Progenitor cell of endocrine pancreas (in vitro differentiated cells): ENCODE measurements around the gene EML6. TPM values are rescaled to one million over a fixed set of nuclear protein-coding genes. Genes with fewer than 3 reads are reported as not detected.
A peak's percentile ranks its signal among the peaks of the same experiment; 100 is the strongest.

Experiments
- DNase-seq: peaks from one replicate; pipeline ENCODE4 v3.0.0; 2021; ENCODE audit warnings: low spot score; ENCODE audit not compliant: unreplicated experiment
- H3K27ac Mint-ChIP-seq: 2 replicates; pipeline ENCODE4 v1.8.0; 2021; ENCODE audit warnings: mild to moderate bottlenecking, moderate library complexity, mixed read lengths
- H3K27me3 Mint-ChIP-seq: 2 replicates; pipeline ENCODE4 v1.8.0; 2021; ENCODE audit warnings: mixed read lengths
- H3K36me3 Mint-ChIP-seq: 2 replicates; pipeline ENCODE4 v1.8.0; 2022; ENCODE audit warnings: mixed read lengths; ENCODE audit not compliant: insufficient read depth
- H3K4me1 Mint-ChIP-seq: 2 replicates; pipeline ENCODE4 v1.8.0; 2021; ENCODE audit warnings: low read depth, mixed read lengths
- H3K4me3 Mint-ChIP-seq: 2 replicates; pipeline ENCODE4 v1.8.0; 2021; ENCODE audit warnings: low read depth, mild to moderate bottlenecking, moderate library complexity, mixed read lengths
- H3K9me3 Mint-ChIP-seq: 2 replicates; pipeline ENCODE4 v1.8.0; 2021; ENCODE audit warnings: low read depth, mixed read lengths
- total RNA-seq: library from RNA; stranded (reverse); gene quantifications from 2 replicates; pipeline ENCODE4 v1.2.1, GENCODE V29; 2021
- TF ChIP-seq, protein P1 (sequence below): fragments of 200-600 bp; sonication (generic); IDR thresholded peaks from one replicate; pipeline ENCODE4 v1.5.0; 2021; ENCODE audit warnings: antibody characterized with exemption, mild to moderate bottlenecking; ENCODE audit not compliant: unreplicated experiment

The EML6 gene
- total RNA-seq, 1 donor from 2014 or later = 2.6 TPM

DNA sequence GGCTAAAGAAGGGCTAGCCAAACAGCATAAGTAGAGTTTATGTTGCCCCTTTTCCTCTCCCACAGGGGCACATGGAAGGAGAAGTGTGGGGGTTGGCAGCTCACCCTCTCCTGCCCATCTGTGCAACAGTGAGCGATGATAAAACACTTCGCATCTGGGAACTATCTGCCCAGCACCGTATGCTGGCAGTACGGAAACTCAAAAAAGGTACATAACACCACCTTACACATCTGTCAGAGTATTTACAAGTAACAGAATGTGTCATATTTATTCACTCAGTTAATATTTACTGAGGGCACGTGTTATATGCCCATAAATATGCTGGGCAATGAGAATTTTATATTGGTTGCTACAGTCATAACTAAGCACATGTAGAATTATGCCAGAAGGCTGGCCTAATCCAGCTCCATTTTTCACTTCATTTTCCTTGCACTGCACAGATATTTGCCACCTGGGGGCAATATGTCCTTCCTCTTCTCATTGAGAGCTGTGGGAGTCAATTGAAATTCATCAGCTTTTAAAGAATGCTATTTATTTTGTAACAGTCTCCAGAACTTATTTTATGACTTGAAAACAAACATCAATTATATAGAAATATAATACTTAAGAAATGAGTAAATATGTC is 176.2 kb downstream of the EML6 start:
- TF ChIP-seq, protein P1, sequence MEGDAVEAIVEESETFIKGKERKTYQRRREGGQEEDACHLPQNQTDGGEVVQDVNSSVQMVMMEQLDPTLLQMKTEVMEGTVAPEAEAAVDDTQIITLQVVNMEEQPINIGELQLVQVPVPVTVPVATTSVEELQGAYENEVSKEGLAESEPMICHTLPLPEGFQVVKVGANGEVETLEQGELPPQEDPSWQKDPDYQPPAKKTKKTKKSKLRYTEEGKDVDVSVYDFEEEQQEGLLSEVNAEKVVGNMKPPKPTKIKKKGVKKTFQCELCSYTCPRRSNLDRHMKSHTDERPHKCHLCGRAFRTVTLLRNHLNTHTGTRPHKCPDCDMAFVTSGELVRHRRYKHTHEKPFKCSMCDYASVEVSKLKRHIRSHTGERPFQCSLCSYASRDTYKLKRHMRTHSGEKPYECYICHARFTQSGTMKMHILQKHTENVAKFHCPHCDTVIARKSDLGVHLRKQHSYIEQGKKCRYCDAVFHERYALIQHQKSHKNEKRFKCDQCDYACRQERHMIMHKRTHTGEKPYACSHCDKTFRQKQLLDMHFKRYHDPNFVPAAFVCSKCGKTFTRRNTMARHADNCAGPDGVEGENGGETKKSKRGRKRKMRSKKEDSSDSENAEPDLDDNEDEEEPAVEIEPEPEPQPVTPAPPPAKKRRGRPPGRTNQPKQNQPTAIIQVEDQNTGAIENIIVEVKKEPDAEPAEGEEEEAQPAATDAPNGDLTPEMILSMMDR = peak; percentile 61
- H3K4me3 Mint-ChIP-seq = no peak overlapping the region
- no peaks in the 10 kb centered on the region for H3K9me3 Mint-ChIP-seq
- H3K36me3 Mint-ChIP-seq = no peaks in the 10 kb centered on the region
- peaks cover 5% of the 10 kb centered on the region for H3K4me1 Mint-ChIP-seq
- DNase-seq = no peak
- H3K27me3 Mint-ChIP-seq = no peaks in the 10 kb centered on the region
- no peak overlapping the region for H3K27ac Mint-ChIP-seq

DNA sequence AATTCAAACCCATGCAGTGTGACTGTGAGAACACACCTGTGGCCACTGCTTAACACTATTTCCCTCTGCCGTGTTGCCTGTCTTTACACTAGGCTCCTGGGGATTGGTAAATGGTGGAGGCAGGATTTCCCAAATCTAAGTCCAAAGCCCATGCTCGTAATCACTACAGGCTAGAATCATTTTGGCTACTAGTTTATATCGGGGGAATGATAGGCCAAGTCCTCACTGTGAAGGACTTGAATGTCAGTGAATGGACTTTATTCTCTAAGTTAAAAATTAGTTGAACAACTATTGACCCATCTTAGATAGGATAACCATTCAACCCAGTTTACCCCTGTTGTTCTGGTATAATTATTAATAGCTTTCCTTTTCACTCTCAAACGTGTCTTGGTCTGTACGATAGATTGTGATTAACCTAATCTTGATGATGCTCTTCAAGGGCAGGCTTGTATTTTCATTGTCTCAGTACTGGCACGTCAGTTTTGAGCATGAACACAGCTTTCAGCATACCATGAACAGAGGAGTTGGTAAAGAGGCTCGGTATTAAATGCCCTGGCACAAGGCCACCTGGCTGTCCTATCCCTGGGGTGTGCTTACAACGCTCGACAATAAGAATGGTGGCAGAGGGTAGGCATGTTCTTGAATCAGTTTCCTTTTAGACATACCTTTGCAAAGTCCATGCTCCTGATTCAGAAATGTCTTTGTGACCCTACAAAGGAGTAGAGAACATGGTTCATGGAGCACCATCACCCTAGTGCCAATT is 177.9 kb downstream of the EML6 start:
- Mint-ChIP-seq H3K27ac (no peak overlapping the region), H3K27me3 (no peaks in the 10 kb centered on the region), H3K36me3 (no peaks in the 10 kb centered on the region), H3K4me3 (no peak overlapping the region), H3K9me3 (no peaks in the 10 kb centered on the region), H3K4me1 (peaks cover 5% of the 10 kb centered on the region)
- no peak for DNase-seq
- TF ChIP-seq, protein P1 = no peak

DNA sequence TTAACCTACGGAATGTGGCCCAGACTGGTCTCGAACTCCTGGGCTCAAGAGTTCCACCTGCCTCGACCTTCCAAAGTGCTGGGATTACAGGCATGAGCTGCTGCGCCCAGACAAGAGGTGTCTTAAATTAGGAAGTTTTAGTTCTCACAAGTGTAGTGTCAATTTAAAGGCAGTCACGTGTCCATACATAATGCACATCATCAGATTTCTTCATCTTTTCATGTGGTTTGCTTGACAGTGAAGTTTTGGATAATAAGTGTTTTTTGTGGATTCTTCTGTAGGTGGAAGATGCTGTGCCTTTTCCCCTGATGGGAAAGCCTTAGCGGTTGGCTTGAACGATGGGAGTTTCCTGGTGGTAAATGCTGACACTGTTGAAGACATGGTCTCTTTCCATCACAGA is 179.3 kb downstream of the EML6 start:
- Mint-ChIP-seq H3K9me3 (no peaks in the 10 kb centered on the region), H3K4me3 (no peak overlapping the region), H3K4me1 (peaks cover 5% of the 10 kb centered on the region), H3K27ac (no peak overlapping the region), H3K36me3 (no peaks in the 10 kb centered on the region), H3K27me3 (no peaks in the 10 kb centered on the region)
- DNase-seq = no peak
- TF ChIP-seq, protein P1 = no peak

DNA sequence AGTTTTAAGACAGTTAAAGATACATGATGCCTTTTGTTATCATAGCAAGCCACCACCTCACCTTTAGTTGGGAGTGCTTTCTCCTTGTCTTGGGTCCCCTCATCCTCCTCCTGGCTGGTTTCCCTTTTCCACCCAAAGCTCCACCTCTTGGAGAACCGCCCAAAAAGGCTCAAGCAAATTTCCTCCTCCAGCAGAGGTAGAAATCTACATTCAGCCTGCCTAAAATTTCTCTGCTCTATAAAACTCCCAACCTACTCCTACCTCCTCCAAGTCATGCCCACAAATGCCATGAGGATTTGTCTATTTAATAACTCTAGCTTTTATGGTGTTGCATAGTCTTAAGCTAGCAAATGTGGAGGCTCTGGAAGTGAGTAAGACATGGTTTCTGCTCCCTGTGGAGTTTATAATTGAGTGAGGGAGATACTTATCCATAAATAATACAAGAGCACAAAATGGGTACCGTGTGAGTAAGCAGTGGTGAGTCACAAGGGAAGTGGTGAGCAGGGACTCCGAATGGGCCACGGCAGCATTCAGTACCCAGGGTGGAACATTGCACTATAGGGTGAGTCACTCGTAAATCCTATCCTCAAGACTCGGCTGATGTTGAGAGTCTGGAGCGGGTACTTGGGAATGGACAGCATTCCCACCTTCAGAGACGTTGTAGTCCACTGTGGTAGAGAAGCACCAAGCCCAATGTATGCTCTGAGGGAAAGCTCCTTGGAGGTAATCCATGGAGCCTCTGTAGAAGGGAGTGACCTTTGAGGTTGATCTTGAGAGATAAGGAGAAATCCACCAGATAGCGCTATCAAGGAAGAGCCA is 180.5 kb downstream of the EML6 start:
- Mint-ChIP-seq H3K27ac (no peak overlapping the region), H3K4me1 (peaks cover 5% of the 10 kb centered on the region), H3K4me3 (no peak overlapping the region), H3K27me3 (no peaks in the 10 kb centered on the region), H3K36me3 (no peaks in the 10 kb centered on the region), H3K9me3 (no peaks in the 10 kb centered on the region)
- TF ChIP-seq, protein P1 = no peak
- no peak for DNase-seq

DNA sequence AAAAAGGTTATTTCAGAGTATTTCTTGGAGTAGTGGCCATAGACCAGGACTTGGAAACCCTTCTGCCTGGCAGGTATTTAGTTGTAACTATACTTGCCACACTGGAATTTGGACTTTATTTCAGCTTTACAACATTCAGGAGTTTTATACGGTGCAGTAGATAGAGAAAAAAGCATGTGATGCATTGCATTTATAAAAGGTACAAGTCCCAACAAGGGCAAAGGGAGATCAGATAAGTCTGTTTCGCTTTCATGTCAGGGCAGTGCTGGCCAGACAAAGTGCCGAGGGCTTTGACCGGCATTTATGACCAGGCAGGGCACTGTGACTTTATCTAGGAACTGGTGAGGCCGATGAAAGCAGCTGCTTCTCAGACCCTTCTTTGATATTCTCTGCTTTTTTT is 181.4 kb downstream of the EML6 start:
- peaks cover 5% of the 10 kb centered on the region for H3K4me1 Mint-ChIP-seq
- no peak for DNase-seq
- TF ChIP-seq, protein P1 = no peak
- H3K36me3 Mint-ChIP-seq = no peaks in the 10 kb centered on the region
- no peaks in the 10 kb centered on the region for H3K9me3 Mint-ChIP-seq
- no peaks in the 10 kb centered on the region for H3K27me3 Mint-ChIP-seq
- H3K4me3 Mint-ChIP-seq = no peak overlapping the region
- no peak overlapping the region for H3K27ac Mint-ChIP-seq
